ENCODE data around the gene TXNRD1. TPM values are rescaled to one million over a fixed set of nuclear protein-coding genes. Genes with fewer than 3 reads are reported as not detected.
"Not testable (repeated sequence)": the region's sequence is repeated elsewhere in the genome, so short reads cannot be mapped to it uniquely, and the experiment has no call there.

TXNRD1 gene
- polyA plus RNA-seq, 4 donors, result 29.3 to 64.2 (median 49.2) TPM

- H3K4me1 ChIP-seq (ENCODE audit: control insufficient read depth in 3 of 3, insufficient read depth in 2 of 3, low read depth in 1 of 3, low read length in 2 of 3), result no peaks in the 10 kb centered on the region
- no peaks in the 10 kb centered on the region for H3K27me3 ChIP-seq (ENCODE audit: control insufficient read depth in 3 of 3, insufficient read depth in 3 of 3, low read length in 3 of 3)
- WGBS, 3 donors, result 70 to 81% (median 81%) methylated on average over 2 of the region's 2 CpGs
- no peak for DNase-seq
- FAIRE-seq, result no peak
- no peaks in the 10 kb centered on the region for H3K36me3 ChIP-seq (ENCODE audit: control insufficient read depth in 3 of 3, insufficient read depth in 2 of 3, low read depth in 1 of 3, low read length in 3 of 3)
- no peaks in the 10 kb centered on the region for H3K9me3 ChIP-seq (ENCODE audit: control insufficient read depth in 2 of 2, insufficient read depth in 1 of 2, low read depth in 1 of 2, low read length in 1 of 2)
- no peak overlapping the region for H3K4me3 ChIP-seq (ENCODE audit: low read depth in 1 of 3, low read length in 3 of 3)
- no peak overlapping the region for H3K27ac ChIP-seq (ENCODE audit: low read depth in 1 of 3, low read length in 2 of 3)
Observed at GRCh38 chr12:104250366-104251125, 35.0 kb downstream of the TXNRD1 start.

- H3K4me1 ChIP-seq (ENCODE audit: control insufficient read depth in 3 of 3, insufficient read depth in 2 of 3, low read depth in 1 of 3, low read length in 2 of 3), result no peaks in the 10 kb centered on the region
- no peak overlapping the region for H3K27ac ChIP-seq (ENCODE audit: low read depth in 1 of 3, low read length in 2 of 3)
- no peaks in the 10 kb centered on the region for H3K27me3 ChIP-seq (ENCODE audit: control insufficient read depth in 3 of 3, insufficient read depth in 3 of 3, low read length in 3 of 3)
Observed at GRCh38 chr12:104257913-104258472, 42.4 kb downstream of the TXNRD1 start.

GRCh38 chr12:104258476-104259067 is 43.0 kb downstream of the TXNRD1 start:
- Histone ChIP-seq H3K27ac (ENCODE audit: low read depth in 1 of 3, low read length in 2 of 3) (no peak overlapping the region), H3K27me3 (ENCODE audit: control insufficient read depth in 3 of 3, insufficient read depth in 3 of 3, low read length in 3 of 3) (no peaks in the 10 kb centered on the region), H3K9me3 (ENCODE audit: control insufficient read depth in 2 of 2, insufficient read depth in 1 of 2, low read depth in 1 of 2, low read length in 1 of 2) (no peaks in the 10 kb centered on the region), H3K36me3 (ENCODE audit: control insufficient read depth in 3 of 3, insufficient read depth in 2 of 3, low read depth in 1 of 3, low read length in 3 of 3) (no peaks in the 10 kb centered on the region), H3K4me1 (ENCODE audit: control insufficient read depth in 3 of 3, insufficient read depth in 2 of 3, low read depth in 1 of 3, low read length in 2 of 3) (no peaks in the 10 kb centered on the region), H3K4me3 (ENCODE audit: low read depth in 1 of 3, low read length in 3 of 3) (no peak overlapping the region)
- WGBS, 3 donors, result 90 to 96% (median 94%) methylated on average over 2 of the region's 2 CpGs
- FAIRE-seq, result no peak
- DNase-seq, result no peak

More at GRCh38 chr12:104257913-104258472, 42.4 kb downstream of the TXNRD1 start:
- DNase-seq, result no peak
- H3K4me3 ChIP-seq (ENCODE audit: low read depth in 1 of 3, low read length in 3 of 3), result no peak overlapping the region
- FAIRE-seq, result no peak
- no peaks in the 10 kb centered on the region for H3K36me3 ChIP-seq (ENCODE audit: control insufficient read depth in 3 of 3, insufficient read depth in 2 of 3, low read depth in 1 of 3, low read length in 3 of 3)
- H3K9me3 ChIP-seq (ENCODE audit: control insufficient read depth in 2 of 2, insufficient read depth in 1 of 2, low read depth in 1 of 2, low read length in 1 of 2), result no peaks in the 10 kb centered on the region

- DNase-seq, result no peak
- Histone ChIP-seq H3K27me3 (ENCODE audit: control insufficient read depth in 3 of 3, insufficient read depth in 3 of 3, low read length in 3 of 3) (no peaks in the 10 kb centered on the region), H3K36me3 (ENCODE audit: control insufficient read depth in 3 of 3, insufficient read depth in 2 of 3, low read depth in 1 of 3, low read length in 3 of 3) (no peaks in the 10 kb centered on the region), H3K4me3 (ENCODE audit: low read depth in 1 of 3, low read length in 3 of 3) (no peak overlapping the region), H3K27ac (ENCODE audit: low read depth in 1 of 3, low read length in 2 of 3) (no peak overlapping the region), H3K9me3 (ENCODE audit: control insufficient read depth in 2 of 2, insufficient read depth in 1 of 2, low read depth in 1 of 2, low read length in 1 of 2) (no peaks in the 10 kb centered on the region), H3K4me1 (ENCODE audit: control insufficient read depth in 3 of 3, insufficient read depth in 2 of 3, low read depth in 1 of 3, low read length in 2 of 3) (no peaks in the 10 kb centered on the region)
- FAIRE-seq, result no peak
- WGBS, 3 donors, result 70 to 77% (median 75%) methylated on average over 4 of the region's 4 CpGs
Observed at GRCh38 chr12:104263026-104263425, 47.4 kb downstream of the TXNRD1 start.

- FAIRE-seq (no peak), DNase-seq (no peak)
- H3K27me3 ChIP-seq (ENCODE audit: control insufficient read depth in 3 of 3, insufficient read depth in 3 of 3, low read length in 3 of 3), result no peaks in the 10 kb centered on the region
- no peaks in the 10 kb centered on the region for H3K36me3 ChIP-seq (ENCODE audit: control insufficient read depth in 3 of 3, insufficient read depth in 2 of 3, low read depth in 1 of 3, low read length in 3 of 3)
- H3K4me1 ChIP-seq (ENCODE audit: control insufficient read depth in 3 of 3, insufficient read depth in 2 of 3, low read depth in 1 of 3, low read length in 2 of 3), result no peaks in the 10 kb centered on the region
- WGBS, 3 donors, result 63 to 72% (median 71%) methylated on average over 1 of the region's 1 CpG
- H3K9me3 ChIP-seq (ENCODE audit: control insufficient read depth in 2 of 2, insufficient read depth in 1 of 2, low read depth in 1 of 2, low read length in 1 of 2), result no peaks in the 10 kb centered on the region
- H3K4me3 ChIP-seq (ENCODE audit: low read depth in 1 of 3, low read length in 3 of 3), result no peak overlapping the region
- no peak overlapping the region for H3K27ac ChIP-seq (ENCODE audit: low read depth in 1 of 3, low read length in 2 of 3)
Observed at GRCh38 chr12:104263580-104264358, 48.2 kb downstream of the TXNRD1 start.

- not testable (repeated sequence) for H3K4me3 ChIP-seq (ENCODE audit: low read depth in 1 of 3, low read length in 3 of 3); H3K27me3 ChIP-seq (ENCODE audit: control insufficient read depth in 3 of 3, insufficient read depth in 3 of 3, low read length in 3 of 3); H3K36me3 ChIP-seq (ENCODE audit: control insufficient read depth in 3 of 3, insufficient read depth in 2 of 3, low read depth in 1 of 3, low read length in 3 of 3); H3K27ac ChIP-seq (ENCODE audit: low read depth in 1 of 3, low read length in 2 of 3); H3K4me1 ChIP-seq (ENCODE audit: control insufficient read depth in 3 of 3, insufficient read depth in 2 of 3, low read depth in 1 of 3, low read length in 2 of 3); DNase-seq; H3K9me3 ChIP-seq (ENCODE audit: control insufficient read depth in 2 of 2, insufficient read depth in 1 of 2, low read depth in 1 of 2, low read length in 1 of 2); FAIRE-seq
- 95 to 98% (median 95%) methylated on average over 13 to 20 of the region's 24 CpGs for WGBS, 3 donors
Observed at GRCh38 chr12:104265436-104265835, 49.9 kb downstream of the TXNRD1 start.

- no peaks in the 10 kb centered on the region for H3K4me1 ChIP-seq (ENCODE audit: control insufficient read depth in 3 of 3, insufficient read depth in 2 of 3, low read depth in 1 of 3, low read length in 2 of 3)
- H3K36me3 ChIP-seq (ENCODE audit: control insufficient read depth in 3 of 3, insufficient read depth in 2 of 3, low read depth in 1 of 3, low read length in 3 of 3), result no peaks in the 10 kb centered on the region
- 64 to 88% (median 83%) methylated on average over 11 of the region's 11 CpGs for WGBS, 3 donors
- no peaks in the 10 kb centered on the region for H3K27me3 ChIP-seq (ENCODE audit: control insufficient read depth in 3 of 3, insufficient read depth in 3 of 3, low read length in 3 of 3)
- FAIRE-seq (no peak), DNase-seq (peak in 1 of 2 donors; percentile 28)
- no peak overlapping the region for H3K4me3 ChIP-seq (ENCODE audit: low read depth in 1 of 3, low read length in 3 of 3)
- H3K27ac ChIP-seq (ENCODE audit: low read depth in 1 of 3, low read length in 2 of 3), result no peak overlapping the region
- H3K9me3 ChIP-seq (ENCODE audit: control insufficient read depth in 2 of 2, insufficient read depth in 1 of 2, low read depth in 1 of 2, low read length in 1 of 2), result no peaks in the 10 kb centered on the region
Observed at GRCh38 chr12:104272938-104273337, 57.4 kb downstream of the TXNRD1 start.

- no peaks in the 10 kb centered on the region for H3K4me1 ChIP-seq (ENCODE audit: control insufficient read depth in 3 of 3, insufficient read depth in 2 of 3, low read depth in 1 of 3, low read length in 2 of 3)
- WGBS, 3 donors, result 94 to 95% (median 94%) methylated on average over 11 of the region's 11 CpGs
- FAIRE-seq, result no peak
- no peak overlapping the region for H3K4me3 ChIP-seq (ENCODE audit: low read depth in 1 of 3, low read length in 3 of 3)
- no peak overlapping the region for H3K27ac ChIP-seq (ENCODE audit: low read depth in 1 of 3, low read length in 2 of 3)
- no peak for DNase-seq
- H3K9me3 ChIP-seq (ENCODE audit: control insufficient read depth in 2 of 2, insufficient read depth in 1 of 2, low read depth in 1 of 2, low read length in 1 of 2), result no peaks in the 10 kb centered on the region
- no peaks in the 10 kb centered on the region for H3K27me3 ChIP-seq (ENCODE audit: control insufficient read depth in 3 of 3, insufficient read depth in 3 of 3, low read length in 3 of 3)
- no peaks in the 10 kb centered on the region for H3K36me3 ChIP-seq (ENCODE audit: control insufficient read depth in 3 of 3, insufficient read depth in 2 of 3, low read depth in 1 of 3, low read length in 3 of 3)
Observed at GRCh38 chr12:104273503-104273902, 57.9 kb downstream of the TXNRD1 start.
